NT2/D1 (cell line): ENCODE measurements around the gene GALR3.

Source experiments
- SUZ12 ChIP-seq: IDR thresholded peaks from 2 replicates; pipeline ENCODE4 v1.6.1; 2011; ENCODE audit not compliant: insufficient read length, insufficient read depth; ENCODE audit errors: extremely low read depth
- YY1 ChIP-seq: IDR thresholded peaks from 2 replicates; pipeline ENCODE4 v1.6.1; 2011; ENCODE audit not compliant: insufficient read length, insufficient read depth
- ZNF274 ChIP-seq: IDR thresholded peaks from 2 replicates; pipeline ENCODE4 v1.6.1; 2011; ENCODE audit warnings: mild to moderate bottlenecking, low read depth, low read length

GRCh38 chr22:37830093-37830842 lies 7.1 kb downstream of the GALR3 start:
- TF ChIP-seq YY1 (no peak), ZNF274 (no peak), SUZ12 (no peak)
